Esophagus squamous epithelium (tissue), 5 donors: Measurements from ENCODE around the gene RPGRIP1. TPM values are rescaled to one million over a fixed set of nuclear protein-coding genes. Genes with fewer than 3 reads are reported as not detected.
A peak's percentile ranks its signal among the peaks of the same experiment; 100 is the strongest.
"Not testable (repeated sequence)": the region's sequence is repeated elsewhere in the genome, so short reads cannot be mapped to it uniquely, and the experiment has no call there.

Source experiments
- DNase-seq: peaks from one replicate; lab custom pipeline; 2025; lab: John Stamatoyannopoulos, UW
- H3K27ac ChIP-seq, 4 donors: fragments of 200-600 bp; sonication (generic); one replicate each; pipeline ENCODE4 v1.5.1; 2016 to 2019; ENCODE audit warnings: mild to moderate bottlenecking in 1 of 4
- H3K27me3 ChIP-seq, 4 donors: fragments of 200-600 bp; sonication (generic); 1 replicate in 3 of 4; 2 replicates in 1 of 4; pipeline versions ENCODE4 v1.5.1 to v1.6.0; 2017 to 2021; ENCODE audit warnings: antibody characterized with exemption in 1 of 4
- H3K36me3 ChIP-seq, 3 donors: fragments of 200-600 bp; sonication (generic); one replicate each; pipeline ENCODE4 v1.5.1; 2016 to 2019
- H3K4me1 ChIP-seq, 3 donors: fragments of 200-600 bp; sonication (generic); one replicate each; pipeline ENCODE4 v1.5.1; 2017 to 2019
- H3K4me3 ChIP-seq, 4 donors: fragments of 200-600 bp; sonication (generic); 1 replicate in 3 of 4; 2 replicates in 1 of 4; pipeline ENCODE4 v1.5.1; 2016 to 2019; ENCODE audit warnings: mild to moderate bottlenecking in 2 of 4, moderate library complexity in 1 of 4
- H3K9me3 ChIP-seq, 3 donors: fragments of 200-600 bp; sonication (generic); one replicate each; pipeline ENCODE4 v1.5.1; 2016 to 2019
- CTCF ChIP-seq, 6 experiments: fragments of 450-650 bp in 4 of 6; fragments of 200-600 bp in 2 of 6; sonication (generic) in 2 of 6; IDR thresholded peaks; one replicate each; pipeline ENCODE4 v1.5.1; 2016 to 2019; ENCODE audit warnings: antibody characterized with exemption in 6 of 6, mild to moderate bottlenecking in 4 of 6, moderate library complexity in 4 of 6
- POLR2A ChIP-seq, 4 donors: fragments of 450-650 bp; IDR thresholded peaks; one replicate each; pipeline ENCODE4 v1.6.1; 2017; ENCODE audit warnings: antibody characterized with exemption in 4 of 4, mild to moderate bottlenecking in 4 of 4, moderate library complexity in 3 of 4
- WGBS, 2 donors: methylation state at CpG; one replicate each; pipeline ENCODE4 v1.1.5; 2018; 5-methylcytosine and 5-hydroxymethylcytosine counted together
- intact Hi-C: fragments of 100-400 bp; cut with DNase I; formaldehyde crosslinking; loops from one replicate; pipeline ENCODE4 v1.15.0; 2022
- total RNA-seq, 4 donors: library from RNA; depleted of rRNA; stranded (reverse); fragments of >200 nt; gene quantifications; one replicate each; pipeline ENCODE4 v1.1.0, GENCODE V29; 2016
- donor health status: DM: yes; HTN: yes; CAD: no.

The RPGRIP1 gene
- total RNA-seq, 4 donors from 2014 or later: not detected

- H3K9me3 ChIP-seq: no peaks in the 10 kb centered on the region
- 79 to 86% methylated on average over 2 of the region's 2 CpGs for WGBS, 2 donors
- peaks cover 14 to 63% (median 32%) of the 10 kb centered on the region in 3 donors for H3K4me1 ChIP-seq
- TF ChIP-seq CTCF (IDR thresholded peaks at IDR 0.05) (no peak), POLR2A (IDR thresholded peaks at IDR 0.05) (no peak)
- no peak overlapping the region for H3K27ac ChIP-seq
- H3K27me3 ChIP-seq: no peaks in the 10 kb centered on the region
- intact Hi-C loops: loop anchor here (10.0 kb wide), 1 partner anchor 133 kb away; the partner anchor contains the start of gene SUPT16H
- H3K36me3 ChIP-seq: peaks cover 0 to 98% (median 30%) of the 10 kb centered on the region in 3 donors
- no peak for DNase-seq
- H3K4me3 ChIP-seq: no peak overlapping the region
Measured at GRCh38 chr14:21252149-21252548, 27.7 kb upstream of the RPGRIP1 start.

GRCh38 chr14:21255385-21256101 lies 24.3 kb upstream of the RPGRIP1 start:
- TF ChIP-seq POLR2A (IDR thresholded peaks at IDR 0.05) (no peak), CTCF (IDR thresholded peaks at IDR 0.05) (no peak)
- intact Hi-C loops: loop anchor here (10.0 kb wide), 1 partner anchor 129 kb away; the partner anchor contains the start of gene SUPT16H
- 39 to 43% methylated on average over 4 of the region's 4 CpGs for WGBS, 2 donors
- Histone ChIP-seq H3K4me1 (peaks cover 14 to 79% (median 38%) of the 10 kb centered on the region in 3 donors), H3K4me3 (no peak overlapping the region), H3K9me3 (no peaks in the 10 kb centered on the region), H3K36me3 (peaks cover 0 to 98% (median 18%) of the 10 kb centered on the region in 3 donors), H3K27me3 (no peaks in the 10 kb centered on the region), H3K27ac (no peak overlapping the region)
- no peak for DNase-seq

GRCh38 chr14:21256102-21256447 lies 23.8 kb upstream of the RPGRIP1 start:
- WGBS, 2 donors: 70 to 79% methylated on average over 8 of the region's 8 CpGs
- intact Hi-C loops: loop anchor here (10.0 kb wide), 1 partner anchor 129 kb away; the partner anchor contains the start of gene SUPT16H
- Histone ChIP-seq H3K4me1 (peaks cover 14 to 84% (median 38%) of the 10 kb centered on the region in 3 donors), H3K36me3 (peaks cover 0 to 98% (median 13%) of the 10 kb centered on the region in 3 donors)
- H3K27ac ChIP-seq, DNase-seq, H3K9me3 ChIP-seq, H3K4me3 ChIP-seq, H3K27me3 ChIP-seq: not testable (repeated sequence)

- DNase-seq: no peak
- H3K27ac ChIP-seq: no peak overlapping the region
- H3K27me3 ChIP-seq: no peaks in the 10 kb centered on the region
- H3K36me3 ChIP-seq: peaks cover 0 to 98% (median 8%) of the 10 kb centered on the region in 3 donors
- 79 to 84% methylated on average over 9 to 10 of the region's 10 CpGs for WGBS, 2 donors
- no peak overlapping the region for H3K4me3 ChIP-seq
- H3K9me3 ChIP-seq: no peaks in the 10 kb centered on the region
- intact Hi-C loops: loop anchor here (10.0 kb wide), 1 partner anchor 128 kb away; the partner anchor contains the start of gene SUPT16H
- peaks cover 14 to 90% (median 42%) of the 10 kb centered on the region in 3 donors for H3K4me1 ChIP-seq
- TF ChIP-seq CTCF (IDR thresholded peaks at IDR 0.05) (no peak), POLR2A (IDR thresholded peaks at IDR 0.05) (no peak)
Measured at GRCh38 chr14:21256539-21257393, 23.1 kb upstream of the RPGRIP1 start.

- peaks cover 11 to 90% (median 43%) of the 10 kb centered on the region in 3 donors for H3K4me1 ChIP-seq
- intact Hi-C loops: loop anchor here (10.0 kb wide), 1 partner anchor 127 kb away; the partner anchor contains the start of gene SUPT16H
- no peak for DNase-seq
- H3K36me3 ChIP-seq: peaks cover 4 to 98% (median 4%) of the 10 kb centered on the region in 3 donors
- TF ChIP-seq POLR2A (IDR thresholded peaks at IDR 0.05): no peak
- TF ChIP-seq CTCF (IDR thresholded peaks at IDR 0.05): no peak
- no peaks in the 10 kb centered on the region for H3K27me3 ChIP-seq
- no peak overlapping the region for H3K27ac ChIP-seq
- H3K9me3 ChIP-seq: no peaks in the 10 kb centered on the region
- WGBS, 2 donors: 28 to 40% methylated on average over 7 of the region's 7 CpGs
- peak overlapping the region in 1 of 4 donors; percentile 13 for H3K4me3 ChIP-seq
Measured at GRCh38 chr14:21257394-21257909, 22.4 kb upstream of the RPGRIP1 start.
